Measurements from ENCODE around the gene TMSB4X.
A peak's percentile ranks its signal among the peaks of the same experiment; 100 is the strongest.
"Not testable (repeated sequence)": the region's sequence is repeated elsewhere in the genome, so short reads cannot be mapped to it uniquely, and the experiment has no call there.

Gene TMSB4X

GRCh38 chrX:12974796-12975669, at the start of gene TMSB4X:
TMSB4X (plus strand) TSS chrX:12975110.
- DNase-seq (ENCODE audit: low spot score) = peak; percentile 87

- DNase-seq (ENCODE audit: low spot score) = no peak
These were observed 45.2 kb upstream of the TMSB4X start for GRCh38 chrX:12929701-12930100.

GRCh38 chrX:12930150-12930549, 44.8 kb upstream of the TMSB4X start:
- DNase-seq (ENCODE audit: low spot score) = no peak

- no peak for DNase-seq (ENCODE audit: low spot score)
These were observed 42.7 kb upstream of the TMSB4X start for GRCh38 chrX:12932244-12932643.

- DNase-seq (ENCODE audit: low spot score) = no peak
These were observed 40.1 kb upstream of the TMSB4X start for GRCh38 chrX:12934850-12935249.

GRCh38 chrX:12936947-12937346, 38.0 kb upstream of the TMSB4X start:
- no peak for DNase-seq (ENCODE audit: low spot score)

- DNase-seq (ENCODE audit: low spot score) = not testable (repeated sequence)
These were observed 34.4 kb upstream of the TMSB4X start for GRCh38 chrX:12940471-12940870.

GRCh38 chrX:12943592-12943991, 31.3 kb upstream of the TMSB4X start:
- DNase-seq (ENCODE audit: low spot score) = not testable (repeated sequence)

- DNase-seq (ENCODE audit: low spot score) = not testable (repeated sequence)
These were observed 30.5 kb upstream of the TMSB4X start for GRCh38 chrX:12944452-12944851.

GRCh38 chrX:12945494-12945893, 29.4 kb upstream of the TMSB4X start:
- DNase-seq (ENCODE audit: low spot score) = no peak

- no peak for DNase-seq (ENCODE audit: low spot score)
These were observed 28.5 kb upstream of the TMSB4X start for GRCh38 chrX:12946406-12946805.

- peak; percentile 81 for DNase-seq (ENCODE audit: low spot score)
These were observed 27.9 kb upstream of the TMSB4X start for GRCh38 chrX:12946838-12947544.

- DNase-seq (ENCODE audit: low spot score) = no peak
These were observed 27.2 kb upstream of the TMSB4X start for GRCh38 chrX:12947545-12948235.

GRCh38 chrX:12948495-12948894, 26.4 kb upstream of the TMSB4X start:
- no peak for DNase-seq (ENCODE audit: low spot score)

GRCh38 chrX:12949205-12949926, 25.5 kb upstream of the TMSB4X start:
- no peak for DNase-seq (ENCODE audit: low spot score)

- DNase-seq (ENCODE audit: low spot score) = peak; percentile 84
These were observed 24.8 kb upstream of the TMSB4X start for GRCh38 chrX:12949927-12950656.

- peak; percentile 77 for DNase-seq (ENCODE audit: low spot score)
These were observed 23.9 kb upstream of the TMSB4X start for GRCh38 chrX:12950851-12951594.

- DNase-seq (ENCODE audit: low spot score) = no peak
These were observed 23.3 kb upstream of the TMSB4X start for GRCh38 chrX:12951595-12951975.

GRCh38 chrX:12953420-12953819, 21.5 kb upstream of the TMSB4X start:
- DNase-seq (ENCODE audit: low spot score) = no peak

- no peak for DNase-seq (ENCODE audit: low spot score)
These were observed 20.5 kb upstream of the TMSB4X start for GRCh38 chrX:12954376-12954775.

- no peak for DNase-seq (ENCODE audit: low spot score)
These were observed 19.9 kb upstream of the TMSB4X start for GRCh38 chrX:12954981-12955380.
